K562 (cell line): ENCODE measurements around the gene TLX2. TPM values are rescaled to one million over a fixed set of nuclear protein-coding genes. Genes with fewer than 3 reads are reported as not detected.

ENCODE experiments used
- ATAC-seq: fragments of 200-7000 bp; cut with Tn5 transposase; 3 replicates; pipeline ENCODE4 v1.9.1; 2020; ENCODE audit warnings: moderate library complexity
- BruUV-seq: library from RNA; stranded (reverse); fragments of 400-500 nt; replicated peaks from 2 replicates; lab custom pipeline; 2021; lab: Mats Ljungman, UMichigan
- CTCF ChIA-PET: fragments of 300-600 bp; formaldehyde crosslinking; extraction: SDS; loops from one replicate; lab custom pipeline; 2021; ENCODE audit warnings: low intra/inter-chr PET ratio; lab: Yijun Ruan, JAX
- POLR2A ChIA-PET: fragments of 300-600, 350-650 bp; sonication (Branson Sonifier 250); formaldehyde crosslinking; extraction: SDS; loops from one replicate; lab custom pipeline; 2021; ENCODE audit warnings: antibody characterized with exemption, inconsistent platforms; lab: Yijun Ruan, JAX
- DNase-seq, 4 experiments: peaks; one replicate each; pipeline versions ENCODE4 v3.0.0 to v3.0.0-alpha.2; 2011 to 2018; ENCODE audit warnings: low spot score in 3 of 4, mixed read lengths in 3 of 4; ENCODE audit errors: extremely low read depth in 1 of 4
- FAIRE-seq: peaks from 2 replicates; lab custom pipeline; 2011; peaks lifted over from hg19 to GRCh38; lab: Jason Lieb, UNC
- H2AFZ ChIP-seq: 2 replicates; pipeline ENCODE4 v1.6.0; 2011; ENCODE audit warnings: low read depth, low read length, control low read depth, inconsistent platforms
- H3K27ac ChIP-seq: fragments of 200-600 bp; 3 replicates; pipeline ENCODE4 v1.8.0; 2011; ENCODE audit warnings: low read depth, mild to moderate bottlenecking, control low read depth, inconsistent platforms, low read length, moderate library complexity, mixed read lengths; ENCODE audit errors: extremely low read depth
- H3K27me3 ChIP-seq, 2 experiments: fragments of 300-600 bp in 1 of 2; 2 replicates in 1 of 2; 3 replicates in 1 of 2; pipeline versions ENCODE4 v1.6.0 to v1.8.0; 2011; ENCODE audit warnings: inconsistent platforms in 2 of 2, low read length in 2 of 2, mild to moderate bottlenecking in 1 of 2, mixed read lengths in 1 of 2, moderate library complexity in 1 of 2; ENCODE audit not compliant: control insufficient read depth in 2 of 2, insufficient read depth in 2 of 2
- H3K36me3 ChIP-seq: fragments of 300-600 bp; 3 replicates; pipeline ENCODE4 v1.8.0; 2011; ENCODE audit warnings: mild to moderate bottlenecking, low read length, inconsistent platforms; ENCODE audit not compliant: control insufficient read depth, insufficient read depth
- H3K4me1 ChIP-seq, 2 experiments: fragments of 200-600 bp in 1 of 2; replicated peaks in 1 of 2; 2 replicates in 1 of 2; 3 replicates in 1 of 2; pipeline versions ENCODE4 v1.5.1 to v1.8.0; 2011; ENCODE audit warnings: inconsistent platforms in 2 of 2, low read length in 2 of 2, mild to moderate bottlenecking in 1 of 2, mixed read lengths in 1 of 2, moderate library complexity in 1 of 2; ENCODE audit not compliant: control insufficient read depth in 2 of 2, insufficient read depth in 2 of 2
- H3K4me2 ChIP-seq: 2 replicates; pipeline ENCODE4 v1.6.1; 2011; ENCODE audit warnings: low read length, control low read depth, inconsistent platforms, mixed read lengths; ENCODE audit not compliant: insufficient read depth
- H3K4me3 ChIP-seq: fragments of 200-600 bp; sonication (generic), shearing (Covaris generic); 2 replicates; pipeline ENCODE4 v1.5.1; 2016; ENCODE audit warnings: control low read depth, inconsistent platforms
- H3K79me2 ChIP-seq: fragments of 200-600 bp; 3 replicates; pipeline ENCODE4 v1.8.0; 2011; ENCODE audit warnings: low read length, inconsistent platforms; ENCODE audit not compliant: control insufficient read depth, insufficient read depth
- H3K9ac ChIP-seq, 2 experiments: 2 replicates each; pipeline versions ENCODE4 v1.6.0 to v1.6.1; 2011; ENCODE audit warnings: low read depth in 2 of 2, low read length in 2 of 2, control low read depth in 1 of 2, inconsistent platforms in 1 of 2, mild to moderate bottlenecking in 1 of 2, mixed read lengths in 1 of 2; ENCODE audit not compliant: insufficient read depth in 1 of 2
- H3K9me1 ChIP-seq: one replicate; pipeline ENCODE4 v1.6.0; 2011; ENCODE audit warnings: inconsistent platforms, mild to moderate bottlenecking, low read length, moderate library complexity; ENCODE audit not compliant: control insufficient read depth, insufficient read depth
- H3K9me3 ChIP-seq: replicated peaks from 2 replicates; pipeline ENCODE4 v1.5.1; 2011; ENCODE audit warnings: low read depth, low read length, inconsistent platforms; ENCODE audit not compliant: control insufficient read depth, insufficient read depth
- H4K20me1 ChIP-seq: replicated peaks from 2 replicates; pipeline ENCODE4 v1.6.1; 2011; ENCODE audit warnings: low read length, inconsistent platforms, mixed read lengths; ENCODE audit not compliant: control insufficient read depth, insufficient read depth
- BCL6 ChIP-seq: fragments of 250-450 bp; sonication (Bioruptor Pico); IDR thresholded peaks from 2 replicates; pipeline ENCODE4 v1.4.0; 2020
- CHD4 ChIP-seq: fragments of 200-600 bp; sonication (generic); IDR thresholded peaks from 3 replicates; pipeline ENCODE4 v1.6.1; 2012; ENCODE audit warnings: low read depth, mild to moderate bottlenecking, mixed read lengths, low read length, inconsistent platforms; ENCODE audit not compliant: insufficient read depth, insufficient replicate concordance, poor library complexity, severe bottlenecking
- EP300 ChIP-seq: IDR thresholded peaks from 2 replicates; pipeline ENCODE4 v1.6.1; 2012; ENCODE audit warnings: low read length, improper control_type of control experiment
- NFIX ChIP-seq: fragments of 250-450 bp; sonication (Bioruptor Pico); IDR thresholded peaks from 2 replicates; pipeline ENCODE4 v1.4.0; 2020; ENCODE audit warnings: low read depth, mild to moderate bottlenecking, moderate library complexity
- SNAPC5 ChIP-seq: fragments of 250-450 bp; sonication (Bioruptor Pico); IDR thresholded peaks from 2 replicates; pipeline ENCODE4 v1.8.0; 2021; ENCODE audit warnings: moderate library complexity, mild to moderate bottlenecking, inconsistent platforms
- SNRNP70 ChIP-seq: fragments of 200-400 bp; formaldehyde crosslinking; optimal IDR thresholded peaks from 2 replicates; pipeline ENCODE3; 2017; ENCODE audit warnings: low read depth, low read length
- THRAP3 ChIP-seq: fragments of 450-650 bp; IDR thresholded peaks from 2 replicates; pipeline ENCODE4 v1.6.1; 2016; ENCODE audit warnings: mild to moderate bottlenecking, inconsistent platforms, borderline replicate concordance
- ZBTB12 ChIP-seq: fragments of 250-450 bp; sonication (Bioruptor Pico); IDR thresholded peaks from 2 replicates; pipeline ENCODE4 v1.4.0; 2020
- ZMIZ1 ChIP-seq, 2 experiments: fragments of 150-350 bp in 1 of 2; IDR thresholded peaks; 2 replicates each; pipeline ENCODE4 v1.6.1; 2012 to 2016; ENCODE audit warnings: low read depth in 2 of 2, low read length in 2 of 2, mild to moderate bottlenecking in 1 of 2, moderate library complexity in 1 of 2
- ZNF263 ChIP-seq: sonication (generic); formaldehyde crosslinking; IDR thresholded peaks from 2 replicates; pipeline ENCODE4 v1.8.0; 2022; ENCODE audit warnings: mild to moderate bottlenecking, missing genetic modification reagents, borderline replicate concordance
- ZNF274 ChIP-seq: IDR thresholded peaks from 2 replicates; pipeline ENCODE4 v1.6.1; 2011; ENCODE audit warnings: low read depth, mild to moderate bottlenecking, low read length, moderate library complexity, borderline replicate concordance
- ZNF444 ChIP-seq: fragments of 250-450 bp; sonication (Bioruptor Pico); IDR thresholded peaks from 2 replicates; pipeline ENCODE4 v1.4.0; 2020; ENCODE audit warnings: mild to moderate bottlenecking, moderate library complexity
- ZNF586 ChIP-seq: fragments of 450-650 bp; formaldehyde crosslinking; conservative IDR thresholded peaks from 2 replicates; pipeline ENCODE4 v1.4.0; 2020; ENCODE audit warnings: mild to moderate bottlenecking, moderate library complexity
- WGBS: fragments of 100-300 bp; shearing (Covaris generic); methylation state at CpG from one replicate; pipeline ENCODE4 v1.1.6; 2016; ENCODE audit warnings: low coverage, mixed read lengths; ENCODE audit not compliant: insufficient coverage; ENCODE audit errors: missing lambda C conversion rate; 5-methylcytosine and 5-hydroxymethylcytosine counted together
- in situ Hi-C: fragments of 300-500 bp; cut with MboI; formaldehyde crosslinking; loops from 4 replicates; pipeline ENCODE4 v1.15.0; 2018; ENCODE audit warnings: inconsistent platforms, mixed read lengths
- intact Hi-C: fragments of 100-400 bp; cut with micrococcal nuclease; formaldehyde crosslinking; loops from 2 replicates; pipeline ENCODE4 v1.14.2; 2022
- polyA plus RNA-seq, 8 experiments: library from polyadenylated mRNA; depleted of rRNA in 4 of 8; stranded (reverse) in 5 of 8; unstranded in 3 of 8; fragments of >200 nt; fragmentation: Nextera tagmentation in 2 of 8; fragmentation: Illumina TruSeq in 1 of 8; extraction: Ambion mirVana in 2 of 8; extraction: Trizol in 1 of 8; gene quantifications; 2 replicates each; pipeline versions ENCODE4 v1.2.1 to v1.2.3, GENCODE V29; 2011 to 2014; ENCODE audit warnings: inconsistent platforms in 1 of 8, missing spikeins in 1 of 8
- total RNA-seq, 7 experiments: library from RNA; depleted of rRNA in 6 of 7; stranded (reverse); fragments of >200 nt in 6 of 7; fragmentation: Illumina TruSeq in 2 of 7; extraction: Trizol in 2 of 7; gene quantifications; 2 replicates each; pipeline versions ENCODE4 v1.2.1 to v1.2.3, GENCODE V29; 2011 to 2021; ENCODE audit warnings: low replicate concordance in 1 of 7

TLX2 gene
- total and polyA plus RNA-seq, 9 of the 15 experiments (the other 6 are each of a cell fraction or from before 2014, with no cell fraction given): not detected

- Histone ChIP-seq H3K9me3 (no peaks in the 10 kb centered on the region), H3K27me3 (peaks cover 0 to 16% of the 10 kb centered on the region in 2 experiments; a peak in 3 of 5 replicates), H3K4me3 (no peak overlapping the region), H2AFZ (no peak overlapping the region; the same call in 1 of the 2 replicates), H3K79me2 (no peaks in the 10 kb centered on the region), H3K27ac (no peak overlapping the region), H3K36me3 (no peaks in the 10 kb centered on the region), H4K20me1 (no peaks in the 10 kb centered on the region), H3K9ac (no peak overlapping the region; a peak in 1 of 4 replicates), H3K4me1 (peaks cover 6 to 10% of the 10 kb centered on the region in 2 experiments; a peak in 3 of 5 replicates), H3K9me1 (no peaks in the 10 kb centered on the region), H3K4me2 (no peak overlapping the region)
- ChIA-PET CTCF (no interaction called here), POLR2A (interaction anchor here (0.7 kb wide), 2 partner anchors 49 to 63 kb away, joined by 3 read pairs; no protein-coding TSS in a partner anchor)
- intact Hi-C loops: no loop called here
- in situ Hi-C loops: no loop called here
- WGBS: 17% methylated on average over 5 of the region's 5 CpGs
- DNase-seq: no peak
- peak; percentile 26 for FAIRE-seq
- no peak for ATAC-seq
- no TSS peak for BruUV-seq
- TF ChIP-seq ZMIZ1 (IDR thresholded peaks at IDR 0.05; ENCODE audit: low read depth in 2 of 2, low read length in 2 of 2) (no peak), NFIX (CRISPR knock-in tag) (no peak), ZNF444 (no peak), THRAP3 (no peak), ZNF586 (CRISPR knock-in tag) (no peak), SNRNP70 (no peak), SNAPC5 (CRISPR knock-in tag) (no peak), EP300 (no peak), ZNF274 (no peak), ZBTB12 (CRISPR knock-in tag) (no peak), CHD4 (no peak), ZNF263 (no peak), BCL6 (CRISPR knock-in tag) (no peak)
Observed at GRCh38 chr2:74564222-74564621, 50.0 kb downstream of the TLX2 start.
